D721Med (cell line): Measurements from ENCODE around the gene ODF2.

Source experiments
- DNase-seq: peaks from one replicate; pipeline ENCODE4 v3.0.0; 2011; ENCODE audit warnings: low spot score; ENCODE audit not compliant: insufficient read length
- FAIRE-seq: peaks from 2 replicates; lab custom pipeline; 2011; peaks lifted over from hg19 to GRCh38; lab: Jason Lieb, UNC
- CTCF ChIP-seq: IDR thresholded peaks from 2 replicates; pipeline ENCODE4 v1.5.1; 2012; ENCODE audit warnings: mild to moderate bottlenecking, control low read depth; ENCODE audit not compliant: insufficient read depth; ENCODE audit errors: missing control alignments

Gene ODF2

GRCh38 chr9:128485414-128485855 lies 29.6 kb downstream of the ODF2 start:
- no peak for TF ChIP-seq CTCF
- FAIRE-seq, result no peak
- no peak for DNase-seq

- DNase-seq (no peak), FAIRE-seq (no peak)
- TF ChIP-seq CTCF, result no peak
Measured at GRCh38 chr9:128486201-128486600, 30.4 kb downstream of the ODF2 start.

GRCh38 chr9:128493424-128493823 lies 37.6 kb downstream of the ODF2 start:
- DNase-seq (peak; percentile 67), FAIRE-seq (peak; percentile 81)
- no peak for TF ChIP-seq CTCF

GRCh38 chr9:128494108-128494745 lies 38.4 kb downstream of the ODF2 start:
- FAIRE-seq (no peak), DNase-seq (no peak)
- TF ChIP-seq CTCF, result no peak

- no peak for FAIRE-seq
- DNase-seq, result no peak
- TF ChIP-seq CTCF, result no peak
Measured at GRCh38 chr9:128494746-128495129, 38.9 kb downstream of the ODF2 start.

GRCh38 chr9:128495296-128495695 lies 39.5 kb downstream of the ODF2 start:
- no peak for FAIRE-seq
- DNase-seq, result no peak
- TF ChIP-seq CTCF, result no peak

GRCh38 chr9:128495804-128496417 lies 40.1 kb downstream of the ODF2 start:
- DNase-seq (no peak), FAIRE-seq (no peak)
- no peak for TF ChIP-seq CTCF
